Neuronal stem cell (in vitro differentiated cells): ENCODE measurements around the gene RDH14.

Experiments
- DNase-seq: peaks from one replicate; pipeline ENCODE4 v3.0.0-alpha.2; 2013; ENCODE audit warnings: low spot score
- H2AFZ ChIP-seq: one replicate; pipeline ENCODE4 v1.6.1; 2013; ENCODE audit warnings: mild to moderate bottlenecking, low read length, inconsistent platforms
- H2AK5ac ChIP-seq: 2 replicates; pipeline ENCODE4 v1.6.1; 2013; ENCODE audit warnings: low read depth, mild to moderate bottlenecking, inconsistent platforms, low read length, moderate library complexity, mixed read lengths
- H2BK120ac ChIP-seq: 2 replicates; pipeline ENCODE4 v1.6.1; 2013; ENCODE audit warnings: low read depth, mild to moderate bottlenecking, inconsistent platforms, low read length, moderate library complexity, mixed read lengths
- H2BK12ac ChIP-seq: one replicate; pipeline ENCODE4 v1.6.1; 2013; ENCODE audit warnings: low read length, inconsistent platforms
- H2BK15ac ChIP-seq: 2 replicates; pipeline ENCODE4 v1.6.1; 2013; ENCODE audit warnings: mild to moderate bottlenecking, low read length, inconsistent platforms, mixed read lengths
- H2BK5ac ChIP-seq: one replicate; pipeline ENCODE4 v1.6.1; 2013; ENCODE audit warnings: inconsistent platforms, mild to moderate bottlenecking, low read length, moderate library complexity
- H3K14ac ChIP-seq: one replicate; pipeline ENCODE4 v1.6.1; 2013; ENCODE audit warnings: low read length, inconsistent platforms
- H3K18ac ChIP-seq: 2 replicates; pipeline ENCODE4 v1.6.1; 2013; ENCODE audit warnings: low read length, inconsistent platforms
- H3K23ac ChIP-seq: 2 replicates; pipeline ENCODE4 v1.6.1; 2013; ENCODE audit warnings: low read depth, mild to moderate bottlenecking, mixed read lengths, low read length, inconsistent platforms; ENCODE audit not compliant: poor library complexity
- H3K27ac ChIP-seq: replicated peaks from 3 replicates; pipeline ENCODE4 v1.5.1; 2013; ENCODE audit warnings: low read length, inconsistent platforms
- H3K27me3 ChIP-seq, 3 experiments: 2 replicates each; pipeline ENCODE4 v1.6.1; 2013; ENCODE audit warnings: low read length in 3 of 3, mild to moderate bottlenecking in 2 of 3, inconsistent platforms in 1 of 3, low read depth in 1 of 3, mixed read lengths in 1 of 3, moderate library complexity in 1 of 3; ENCODE audit not compliant: control insufficient read depth in 3 of 3, insufficient read depth in 3 of 3
- H3K36me3 ChIP-seq, 2 donors: replicated peaks in 1 of 2; 2 replicates each; pipeline ENCODE4 v1.6.1; 2013; ENCODE audit warnings: low read length in 2 of 2; ENCODE audit not compliant: control insufficient read depth in 2 of 2, insufficient read depth in 2 of 2
- H3K4ac ChIP-seq: 2 replicates; pipeline ENCODE4 v1.6.1; 2013; ENCODE audit warnings: inconsistent platforms, mild to moderate bottlenecking, low read length, moderate library complexity
- H3K4me1 ChIP-seq, 2 donors: 1 replicate in 1 of 2; 2 replicates in 1 of 2; pipeline ENCODE4 v1.6.1; 2013; ENCODE audit warnings: low read length in 2 of 2, low read depth in 1 of 2; ENCODE audit not compliant: control insufficient read depth in 2 of 2, insufficient read depth in 1 of 2
- H3K4me2 ChIP-seq: one replicate; pipeline ENCODE4 v1.6.1; 2013; ENCODE audit warnings: mild to moderate bottlenecking, low read length, inconsistent platforms; ENCODE audit not compliant: insufficient read depth, poor library complexity, severe bottlenecking
- H3K4me3 ChIP-seq, 2 donors: 2 replicates each; pipeline ENCODE4 v1.5.1; 2013; ENCODE audit warnings: low read length in 2 of 2, mild to moderate bottlenecking in 2 of 2, inconsistent platforms in 1 of 2, moderate library complexity in 1 of 2
- H3K79me1 ChIP-seq: one replicate; pipeline ENCODE4 v1.6.1; 2013; ENCODE audit warnings: low read depth, mild to moderate bottlenecking, inconsistent platforms, low read length, moderate library complexity
- H3K9ac ChIP-seq: one replicate; pipeline ENCODE4 v1.6.1; 2013; ENCODE audit warnings: mild to moderate bottlenecking, low read depth, low read length, inconsistent platforms; ENCODE audit not compliant: poor library complexity
- H3K9me3 ChIP-seq, 2 donors: replicated peaks in 1 of 2; 2 replicates each; pipeline versions ENCODE3 to v1.6.1; 2013; ENCODE audit warnings: low read length in 2 of 2, mild to moderate bottlenecking in 2 of 2, inconsistent platforms in 1 of 2, low read depth in 1 of 2, mixed read lengths in 1 of 2, moderate library complexity in 1 of 2; ENCODE audit not compliant: control insufficient read depth in 2 of 2, insufficient read depth in 1 of 2
- H4K8ac ChIP-seq: one replicate; pipeline ENCODE4 v1.6.1; 2013; ENCODE audit warnings: low read depth, mild to moderate bottlenecking, inconsistent platforms, low read length, moderate library complexity
- H4K91ac ChIP-seq: one replicate; pipeline ENCODE4 v1.6.1; 2013; ENCODE audit warnings: low read length, low read depth, mild to moderate bottlenecking, inconsistent platforms; ENCODE audit not compliant: poor library complexity
- WGBS, 2 donors: extraction: QIAGEN DNeasy Blood & Tissue Kit; methylation state at CpG; one replicate each; pipeline ENCODE4 v1.1.7; 2013; ENCODE audit warnings: missing lambda C conversion rate in 2 of 2, mixed read lengths in 1 of 2; ENCODE audit not compliant: insufficient read length in 2 of 2, insufficient replicate concordance in 1 of 2; ENCODE audit errors: extremely low coverage in 2 of 2; 5-methylcytosine and 5-hydroxymethylcytosine counted together

The RDH14 gene

DNA sequence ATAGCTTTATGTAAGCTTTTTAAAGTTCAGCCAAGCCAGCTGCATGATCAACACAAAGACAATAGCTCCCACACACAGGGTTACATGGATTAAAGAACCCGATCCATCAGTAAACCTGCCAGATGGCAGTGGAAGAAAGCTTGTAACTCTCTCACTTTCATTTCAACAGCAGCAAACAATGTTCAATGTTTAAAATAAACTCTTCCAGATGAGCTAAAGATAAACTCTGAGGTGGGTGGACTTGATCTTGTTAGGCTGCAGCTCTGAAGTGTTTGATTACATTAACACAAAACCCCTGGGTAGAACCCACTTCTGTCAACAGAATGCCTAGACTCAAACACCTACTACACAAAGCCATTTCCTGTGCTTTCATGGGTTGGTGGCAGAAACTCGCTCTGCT is 13.9 kb downstream of the RDH14 start:
- H3K23ac ChIP-seq, result no peak overlapping the region
- peak overlapping the region; percentile 71 for H2AFZ ChIP-seq
- H3K18ac ChIP-seq, result no peak overlapping the region
- no peak overlapping the region for H2BK5ac ChIP-seq
- H3K36me3 ChIP-seq, result no peaks in the 10 kb centered on the region
- DNase-seq, result no peak
- H3K27me3 ChIP-seq, result no peaks in the 10 kb centered on the region
- no peak overlapping the region for H3K14ac ChIP-seq
- no peak overlapping the region for H4K8ac ChIP-seq
- no peak overlapping the region for H2BK15ac ChIP-seq
- no peak overlapping the region for H2BK12ac ChIP-seq
- H2AK5ac ChIP-seq, result no peak overlapping the region
- no peak overlapping the region for H3K4ac ChIP-seq
- no peak overlapping the region for H3K4me3 ChIP-seq
- no peak overlapping the region for H3K4me2 ChIP-seq
- H3K27ac ChIP-seq, result no peak overlapping the region
- H2BK120ac ChIP-seq, result no peak overlapping the region
- H3K9ac ChIP-seq, result no peak overlapping the region
- no peaks in the 10 kb centered on the region for H3K79me1 ChIP-seq
- no peaks in the 10 kb centered on the region for H3K9me3 ChIP-seq
- WGBS, 2 donors, result no CpG with 5 or more reads among the region's 2 CpGs
- no peaks in the 10 kb centered on the region for H3K4me1 ChIP-seq
- no peak overlapping the region for H4K91ac ChIP-seq

DNA sequence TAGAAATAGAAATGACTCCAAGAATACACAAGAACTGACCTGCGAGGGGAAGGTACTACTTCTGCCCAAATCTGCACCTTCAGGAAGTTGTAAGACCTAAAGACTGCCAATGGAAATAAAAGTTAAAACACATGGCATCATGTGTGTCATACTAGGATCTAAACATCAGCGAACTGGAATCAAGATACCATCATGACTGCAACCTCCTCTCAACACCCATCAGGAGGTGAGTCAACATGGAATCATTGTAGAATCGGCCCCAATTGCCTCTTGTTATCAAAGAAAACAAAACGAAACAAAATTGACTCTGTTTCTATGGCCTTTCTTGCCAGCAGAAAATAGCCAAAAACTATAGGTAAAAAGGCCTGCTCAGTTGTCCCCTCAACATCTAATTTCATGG is 15.1 kb downstream of the RDH14 start:
- no peak overlapping the region for H3K18ac ChIP-seq
- no peak overlapping the region for H2BK15ac ChIP-seq
- H3K14ac ChIP-seq, result no peak overlapping the region
- DNase-seq, result no peak
- no peak overlapping the region for H3K4me3 ChIP-seq
- no peak overlapping the region for H3K4me2 ChIP-seq
- no peak overlapping the region for H2BK5ac ChIP-seq
- H3K79me1 ChIP-seq, result no peaks in the 10 kb centered on the region
- H3K9ac ChIP-seq, result no peak overlapping the region
- H3K4me1 ChIP-seq, result no peaks in the 10 kb centered on the region
- no peak overlapping the region for H2BK12ac ChIP-seq
- H3K27me3 ChIP-seq, result no peaks in the 10 kb centered on the region
- H3K36me3 ChIP-seq, result no peaks in the 10 kb centered on the region
- H3K23ac ChIP-seq, result no peak overlapping the region
- no peak overlapping the region for H3K27ac ChIP-seq
- H2BK120ac ChIP-seq, result no peak overlapping the region
- H4K8ac ChIP-seq, result no peak overlapping the region
- no CpG with 5 or more reads among the region's 4 CpGs for WGBS, 2 donors
- no peak overlapping the region for H2AFZ ChIP-seq
- H4K91ac ChIP-seq, result no peak overlapping the region
- H3K9me3 ChIP-seq, result no peaks in the 10 kb centered on the region
- no peak overlapping the region for H3K4ac ChIP-seq
- H2AK5ac ChIP-seq, result no peak overlapping the region

DNA sequence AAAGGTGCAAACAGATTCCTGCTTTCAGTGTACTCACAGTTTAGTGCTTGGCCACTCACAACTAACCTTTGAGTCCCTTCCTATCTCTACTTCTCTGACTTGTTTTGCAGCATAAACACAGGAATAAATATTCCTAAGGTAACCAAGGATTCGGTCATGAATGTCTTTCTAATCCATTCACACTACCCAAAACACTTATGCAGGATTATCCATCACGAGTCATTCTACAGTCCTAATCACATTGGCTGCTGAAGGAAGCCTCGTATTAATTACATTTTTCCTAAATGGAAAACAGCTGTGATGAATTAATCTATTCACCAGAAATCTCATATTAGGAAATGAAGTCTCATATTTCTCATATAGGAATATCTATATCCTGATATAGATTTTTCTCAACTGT is 16.3 kb downstream of the RDH14 start:
- no peak overlapping the region for H2BK5ac ChIP-seq
- no peak overlapping the region for H3K9ac ChIP-seq
- no peaks in the 10 kb centered on the region for H3K27me3 ChIP-seq
- no peak overlapping the region for H2BK120ac ChIP-seq
- no peak overlapping the region for H3K18ac ChIP-seq
- H2BK15ac ChIP-seq, result no peak overlapping the region
- no peak overlapping the region for H2AK5ac ChIP-seq
- H3K4me1 ChIP-seq, result no peaks in the 10 kb centered on the region
- no peak overlapping the region for H4K91ac ChIP-seq
- DNase-seq, result no peak
- H3K79me1 ChIP-seq, result no peaks in the 10 kb centered on the region
- H2BK12ac ChIP-seq, result no peak overlapping the region
- H3K23ac ChIP-seq, result no peak overlapping the region
- H3K36me3 ChIP-seq, result no peaks in the 10 kb centered on the region
- WGBS, 2 donors, result no CpG with 5 or more reads among the region's 3 CpGs
- no peak overlapping the region for H3K27ac ChIP-seq
- H3K4me3 ChIP-seq, result no peak overlapping the region
- H3K9me3 ChIP-seq, result no peaks in the 10 kb centered on the region
- no peak overlapping the region for H3K4me2 ChIP-seq
- no peak overlapping the region for H3K4ac ChIP-seq
- H4K8ac ChIP-seq, result no peak overlapping the region
- H2AFZ ChIP-seq, result no peak overlapping the region
- H3K14ac ChIP-seq, result no peak overlapping the region

DNA sequence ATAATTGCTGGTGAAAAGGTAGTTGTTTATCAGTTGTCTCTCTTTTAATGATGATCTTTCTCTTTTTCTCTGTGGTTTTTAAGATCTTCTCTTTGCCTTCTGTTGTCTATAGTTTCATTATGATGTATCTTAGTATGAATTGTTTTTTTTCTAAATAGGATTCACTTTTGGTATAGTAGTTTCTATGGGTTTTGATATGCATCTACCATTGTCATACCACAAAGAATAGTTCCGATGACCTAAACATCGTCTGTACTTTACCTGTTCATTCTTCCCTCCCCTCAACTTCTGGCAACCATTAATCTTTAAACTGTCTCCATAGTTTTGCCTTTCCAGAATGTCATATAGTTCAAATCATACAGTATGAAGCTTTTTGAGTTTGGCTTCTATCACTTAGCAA is 19.6 kb downstream of the RDH14 start:
- Histone ChIP-seq H3K79me1 (no peaks in the 10 kb centered on the region), H4K91ac (no peak overlapping the region), H3K4me1 (no peaks in the 10 kb centered on the region), H3K9ac (no peak overlapping the region), H2BK12ac (no peak overlapping the region), H2BK5ac (no peak overlapping the region), H3K14ac (no peak overlapping the region), H3K4ac (no peak overlapping the region), H3K27ac (no peak overlapping the region), H4K8ac (no peak overlapping the region), H3K9me3 (no peaks in the 10 kb centered on the region), H2AK5ac (no peak overlapping the region), H2BK15ac (no peak overlapping the region), H3K4me2 (no peak overlapping the region), H3K23ac (no peak overlapping the region), H2AFZ (no peak overlapping the region), H3K4me3 (no peak overlapping the region), H2BK120ac (no peak overlapping the region), H3K27me3 (no peaks in the 10 kb centered on the region), H3K18ac (no peak overlapping the region), H3K36me3 (no peaks in the 10 kb centered on the region)
- no CpG with 5 or more reads among the region's 2 CpGs for WGBS, 2 donors
- no peak for DNase-seq
